Parathyroid adenoma (tissue), 2 donors: Measurements from ENCODE around the gene AP4M1.

Experiments
- H2AFZ ChIP-seq: fragments of 300-600 bp; sonication (generic); one replicate; pipeline ENCODE4 v1.7.0; 2017; ENCODE audit warnings: antibody characterized with exemption, mild to moderate bottlenecking
- H3K27ac ChIP-seq: fragments of 300-600 bp; sonication (generic); one replicate; pipeline ENCODE4 v1.7.0; 2017
- H3K27me3 ChIP-seq: fragments of 300-600 bp; sonication (generic); one replicate; pipeline ENCODE4 v1.7.0; 2017; ENCODE audit warnings: low read length; ENCODE audit not compliant: control insufficient read depth, insufficient read depth
- H3K36me3 ChIP-seq: fragments of 300-600 bp; sonication (generic); one replicate; pipeline ENCODE4 v1.7.0; 2017; ENCODE audit warnings: low read length; ENCODE audit not compliant: control insufficient read depth, insufficient read depth
- H3K4me1 ChIP-seq: fragments of 300-600 bp; sonication (generic); one replicate; pipeline ENCODE4 v1.7.0; 2017; ENCODE audit warnings: control low read depth
- H3K4me2 ChIP-seq: fragments of 300-600 bp; sonication (generic); one replicate; pipeline ENCODE4 v1.7.0; 2017; ENCODE audit warnings: low read length
- H3K4me3 ChIP-seq: fragments of 300-600 bp; sonication (generic); one replicate; pipeline ENCODE4 v1.7.0; 2017; ENCODE audit warnings: low read depth, low read length
- H3K79me2 ChIP-seq: fragments of 300-600 bp; sonication (generic); one replicate; pipeline ENCODE4 v1.7.0; 2017; ENCODE audit warnings: control low read depth
- H3K9ac ChIP-seq: fragments of 300-600 bp; sonication (generic); one replicate; pipeline ENCODE4 v1.7.0; 2017; ENCODE audit warnings: mild to moderate bottlenecking
- H3K9me3 ChIP-seq: fragments of 300-600 bp; sonication (generic); one replicate; pipeline ENCODE4 v1.7.0; 2017; ENCODE audit warnings: low read length; ENCODE audit not compliant: control insufficient read depth
- TF ChIP-seq, protein P1 (sequence below): fragments of 300-600 bp; sonication (generic); IDR thresholded peaks from one replicate; pipeline ENCODE4 v1.7.0; 2017; ENCODE audit warnings: antibody characterized with exemption, mild to moderate bottlenecking
- donor health status: primary hyperparathyroidism.

Gene AP4M1

DNA sequence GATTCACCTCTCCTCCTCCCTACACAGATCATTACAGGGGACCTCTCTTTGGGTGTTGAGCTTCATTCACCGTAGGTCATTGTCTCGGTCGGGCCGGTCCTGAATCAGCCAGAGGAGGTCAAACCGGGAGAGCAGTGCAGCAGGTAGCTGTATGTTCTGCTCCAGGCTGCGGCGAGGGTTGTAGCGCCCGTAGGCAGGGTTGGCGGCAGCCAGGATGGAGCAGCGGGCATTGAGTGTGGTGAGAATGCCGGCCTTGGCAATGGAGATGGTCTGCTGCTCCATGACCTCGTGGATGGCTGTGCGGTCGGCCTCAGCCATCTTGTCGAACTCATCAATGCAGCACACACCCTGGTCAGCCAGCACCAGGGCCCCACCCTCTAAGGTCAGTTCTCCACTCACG, 5.7 kb upstream of the AP4M1 start:
- H3K36me3 ChIP-seq = no peaks in the 10 kb centered on the region
- no peaks in the 10 kb centered on the region for H3K27me3 ChIP-seq
- TF ChIP-seq, protein P1, sequence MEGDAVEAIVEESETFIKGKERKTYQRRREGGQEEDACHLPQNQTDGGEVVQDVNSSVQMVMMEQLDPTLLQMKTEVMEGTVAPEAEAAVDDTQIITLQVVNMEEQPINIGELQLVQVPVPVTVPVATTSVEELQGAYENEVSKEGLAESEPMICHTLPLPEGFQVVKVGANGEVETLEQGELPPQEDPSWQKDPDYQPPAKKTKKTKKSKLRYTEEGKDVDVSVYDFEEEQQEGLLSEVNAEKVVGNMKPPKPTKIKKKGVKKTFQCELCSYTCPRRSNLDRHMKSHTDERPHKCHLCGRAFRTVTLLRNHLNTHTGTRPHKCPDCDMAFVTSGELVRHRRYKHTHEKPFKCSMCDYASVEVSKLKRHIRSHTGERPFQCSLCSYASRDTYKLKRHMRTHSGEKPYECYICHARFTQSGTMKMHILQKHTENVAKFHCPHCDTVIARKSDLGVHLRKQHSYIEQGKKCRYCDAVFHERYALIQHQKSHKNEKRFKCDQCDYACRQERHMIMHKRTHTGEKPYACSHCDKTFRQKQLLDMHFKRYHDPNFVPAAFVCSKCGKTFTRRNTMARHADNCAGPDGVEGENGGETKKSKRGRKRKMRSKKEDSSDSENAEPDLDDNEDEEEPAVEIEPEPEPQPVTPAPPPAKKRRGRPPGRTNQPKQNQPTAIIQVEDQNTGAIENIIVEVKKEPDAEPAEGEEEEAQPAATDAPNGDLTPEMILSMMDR = no peak

DNA sequence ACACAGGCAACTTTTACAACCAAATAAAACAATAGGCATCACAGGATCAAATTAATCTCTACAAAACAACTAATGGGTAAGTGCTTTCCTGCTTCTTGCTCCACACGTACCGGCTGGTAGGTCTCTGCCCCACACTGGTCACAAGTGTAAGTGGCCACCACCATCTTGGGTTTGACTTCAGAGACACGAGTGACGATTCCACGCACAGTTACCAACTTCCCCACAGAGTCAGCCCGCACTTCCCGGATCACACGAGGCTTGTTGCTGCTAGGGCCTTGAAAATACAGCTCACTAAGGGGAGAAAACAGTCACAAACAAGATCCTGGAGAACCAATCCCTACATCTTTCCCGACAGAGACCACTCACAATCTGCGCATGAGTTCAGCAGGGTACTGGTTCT, 2.5 kb upstream of the AP4M1 start:
- Histone ChIP-seq H3K4me3 (no peak overlapping the region), H3K9ac (no peak overlapping the region), H3K36me3 (no peaks in the 10 kb centered on the region), H3K4me2 (no peak overlapping the region), H3K9me3 (no peaks in the 10 kb centered on the region), H3K27me3 (no peaks in the 10 kb centered on the region), H3K4me1 (peaks cover 5% of the 10 kb centered on the region), H3K27ac (no peak overlapping the region), H3K79me2 (peaks cover 2% of the 10 kb centered on the region), H2AFZ (no peak overlapping the region)
- TF ChIP-seq, protein P1 = no peak

More for the DNA sequence above, 5.7 kb upstream of the AP4M1 start:
- Histone ChIP-seq H3K9ac (no peak overlapping the region), H3K4me1 (peaks cover 5% of the 10 kb centered on the region), H3K9me3 (no peaks in the 10 kb centered on the region), H3K4me3 (no peak overlapping the region), H3K4me2 (no peak overlapping the region), H3K79me2 (peaks cover 2% of the 10 kb centered on the region), H3K27ac (no peak overlapping the region), H2AFZ (no peak overlapping the region)

DNA sequence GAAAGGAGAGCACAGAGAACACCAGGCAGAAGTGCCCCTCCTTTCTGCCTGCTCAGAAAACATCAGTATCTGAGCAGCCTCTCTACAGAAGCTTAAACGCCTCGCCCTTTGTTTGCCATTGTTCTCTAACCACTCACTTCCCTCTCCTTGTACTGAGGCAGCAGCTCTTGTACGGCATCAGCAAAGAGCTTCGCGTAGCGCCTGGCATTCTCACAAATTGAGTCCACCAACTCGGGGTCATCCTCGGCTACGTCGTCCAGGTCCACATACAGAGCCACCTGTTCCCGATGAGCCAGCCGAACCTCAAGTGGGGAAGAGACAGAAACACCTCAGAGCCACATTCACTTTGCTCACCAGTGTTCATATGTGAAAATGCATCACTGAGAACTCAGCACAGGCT, 2.0 kb upstream of the AP4M1 start:
- no peak overlapping the region for H3K27ac ChIP-seq
- no peak overlapping the region for H2AFZ ChIP-seq
- H3K36me3 ChIP-seq = no peaks in the 10 kb centered on the region
- peaks cover 5% of the 10 kb centered on the region for H3K4me1 ChIP-seq
- TF ChIP-seq, protein P1 = no peak
- peak overlapping the region; percentile 78 for H3K4me3 ChIP-seq
- no peaks in the 10 kb centered on the region for H3K27me3 ChIP-seq
- no peaks in the 10 kb centered on the region for H3K9me3 ChIP-seq
- peaks cover 2% of the 10 kb centered on the region for H3K79me2 ChIP-seq
- H3K9ac ChIP-seq = no peak overlapping the region
- peak overlapping the region; percentile 96 for H3K4me2 ChIP-seq

DNA sequence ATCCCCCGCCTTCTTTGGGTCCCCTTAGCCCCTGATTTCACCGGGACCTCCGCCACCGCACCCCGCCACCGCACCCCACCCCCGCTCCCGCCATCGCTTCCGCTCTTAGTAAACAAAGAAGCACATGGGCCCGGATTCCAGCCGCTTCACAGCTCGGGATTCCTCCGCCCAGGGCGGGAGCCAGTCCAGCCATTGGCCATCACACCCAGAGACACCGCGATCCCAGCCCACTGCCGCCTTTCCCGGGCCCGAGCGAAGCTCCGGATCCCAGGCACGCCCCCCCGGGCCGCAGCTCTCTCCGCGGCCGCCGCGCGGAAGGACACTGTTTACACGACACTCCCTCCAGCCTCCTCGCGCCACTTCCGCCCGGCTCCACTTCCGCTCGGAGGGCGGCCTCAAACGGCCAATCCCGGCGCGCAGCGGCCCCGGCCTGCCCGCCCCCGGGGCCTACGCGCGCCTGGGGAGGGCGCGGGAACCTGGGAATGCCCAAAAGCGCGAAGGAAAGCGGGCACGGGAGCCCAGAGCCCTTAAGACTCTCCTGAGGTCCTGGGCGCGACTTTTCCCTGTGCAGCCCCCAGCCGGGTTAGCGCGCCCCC, 925 bp upstream of the AP4M1 start:
- Histone ChIP-seq H3K4me1 (peaks cover 5% of the 10 kb centered on the region), H2AFZ (peak overlapping the region; percentile 78), H3K4me2 (peak overlapping the region; percentile 96), H3K4me3 (peak overlapping the region; percentile 78), H3K36me3 (no peaks in the 10 kb centered on the region), H3K27me3 (no peaks in the 10 kb centered on the region), H3K79me2 (peaks cover 2% of the 10 kb centered on the region), H3K9me3 (no peaks in the 10 kb centered on the region), H3K9ac (no peak overlapping the region), H3K27ac (peak overlapping the region; percentile 88)
- TF ChIP-seq, protein P1 = no peak
